ENCODE data around the gene ZBTB20. TPM values are rescaled to one million over a fixed set of nuclear protein-coding genes. Genes with fewer than 3 reads are reported as not detected.

The ZBTB20 gene
- total RNA-seq, 1 donor from 2014 or later, result 91.2 TPM

- DNase-seq (no peak), ATAC-seq (ENCODE audit: low read depth) (no peak)
- intact Hi-C loops (cut with micrococcal nuclease), result no loop called here
- ChIA-PET POLR2A (no interaction called here), CTCF (no interaction called here)
- H3K27ac Mint-ChIP-seq, result no peak overlapping the region
- no peaks in the 10 kb centered on the region for H3K27me3 Mint-ChIP-seq
- H3K4me3 Mint-ChIP-seq, result no peak overlapping the region
- no peaks in the 10 kb centered on the region for H3K9me3 Mint-ChIP-seq
- H3K36me3 Mint-ChIP-seq (ENCODE audit: low read depth), result peaks cover 9% of the 10 kb centered on the region
- no peak for TF ChIP-seq CTCF (IDR thresholded peaks at IDR 0.05)
- peaks cover 20% of the 10 kb centered on the region for H3K4me1 Mint-ChIP-seq
Measured at GRCh38 chr3:114873591-114873990, 273.5 kb downstream of the ZBTB20 start.

DNA sequence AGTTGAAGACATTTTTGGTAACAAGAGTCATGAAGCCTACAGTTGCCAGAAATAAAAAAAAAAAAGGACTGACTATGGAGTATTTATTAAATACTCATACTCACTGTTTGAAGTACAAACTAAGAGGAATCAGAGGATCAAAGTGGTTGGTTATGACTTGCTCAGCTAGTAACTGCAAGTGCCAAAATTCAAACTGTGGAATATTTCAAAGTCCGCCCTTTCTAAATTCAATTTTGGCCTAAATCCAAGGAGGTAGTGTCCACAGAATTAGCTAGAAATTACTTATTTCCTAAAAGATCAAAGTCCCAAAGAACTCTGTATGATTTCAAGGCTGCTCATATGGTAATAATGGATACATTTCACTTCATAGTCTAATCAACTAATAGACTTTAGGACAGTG is 274.5 kb downstream of the ZBTB20 start:
- POLR2A ChIA-PET, result no interaction called here
- CTCF ChIA-PET, result interaction anchor here (0.7 kb wide), 1 partner anchor 811 kb away, joined by 3 read pairs; no protein-coding TSS in a partner anchor
- ATAC-seq (ENCODE audit: low read depth), result no peak
- Mint-ChIP-seq H3K27ac (no peak overlapping the region), H3K4me3 (no peak overlapping the region), H3K9me3 (no peaks in the 10 kb centered on the region), H3K36me3 (ENCODE audit: low read depth) (peaks cover 2% of the 10 kb centered on the region), H3K27me3 (no peaks in the 10 kb centered on the region), H3K4me1 (peaks cover 20% of the 10 kb centered on the region)
- TF ChIP-seq CTCF (IDR thresholded peaks at IDR 0.05), result no peak
- intact Hi-C loops (cut with micrococcal nuclease), result no loop called here
- DNase-seq, result no peak

DNA sequence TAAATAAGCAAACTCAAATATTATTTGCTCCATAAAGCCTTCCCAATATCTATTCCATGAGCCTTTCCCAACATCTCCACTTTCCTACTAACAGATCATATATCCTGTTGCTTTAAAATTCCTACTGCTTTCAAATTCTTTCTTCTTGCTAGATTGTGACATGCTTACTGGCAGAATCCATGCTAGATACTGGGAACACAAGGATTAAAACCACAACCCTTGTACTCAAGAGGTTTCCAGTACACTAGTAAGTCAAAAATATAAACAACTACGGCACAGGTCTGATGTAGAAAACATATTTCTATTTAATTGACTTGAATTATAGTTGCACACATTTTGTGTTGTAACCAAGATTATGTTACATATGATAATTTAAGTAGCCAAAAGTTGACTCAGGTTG is 275.0 kb downstream of the ZBTB20 start:
- H3K4me1 Mint-ChIP-seq, result peaks cover 20% of the 10 kb centered on the region
- H3K27ac Mint-ChIP-seq, result no peak overlapping the region
- intact Hi-C loops (cut with micrococcal nuclease), result no loop called here
- no peak for TF ChIP-seq CTCF (IDR thresholded peaks at IDR 0.05)
- DNase-seq (no peak), ATAC-seq (ENCODE audit: low read depth) (no peak)
- H3K4me3 Mint-ChIP-seq, result no peak overlapping the region
- no peaks in the 10 kb centered on the region for H3K27me3 Mint-ChIP-seq
- H3K36me3 Mint-ChIP-seq (ENCODE audit: low read depth), result peaks cover 2% of the 10 kb centered on the region
- ChIA-PET CTCF (no interaction called here), POLR2A (no interaction called here)
- no peaks in the 10 kb centered on the region for H3K9me3 Mint-ChIP-seq

- no peaks in the 10 kb centered on the region for H3K27me3 Mint-ChIP-seq
- no peak for DNase-seq
- no peaks in the 10 kb centered on the region for H3K9me3 Mint-ChIP-seq
- H3K36me3 Mint-ChIP-seq (ENCODE audit: low read depth), result no peaks in the 10 kb centered on the region
- no peak for TF ChIP-seq CTCF (IDR thresholded peaks at IDR 0.05)
- H3K4me3 Mint-ChIP-seq, result no peak overlapping the region
- intact Hi-C loops (cut with micrococcal nuclease), result no loop called here
- CTCF ChIA-PET, result no interaction called here
- peaks cover 26% of the 10 kb centered on the region for H3K4me1 Mint-ChIP-seq
- H3K27ac Mint-ChIP-seq, result no peak overlapping the region
- ATAC-seq (ENCODE audit: low read depth), result no peak
- POLR2A ChIA-PET, result no interaction called here
Measured at GRCh38 chr3:114867835-114868503, 279.1 kb downstream of the ZBTB20 start.

DNA sequence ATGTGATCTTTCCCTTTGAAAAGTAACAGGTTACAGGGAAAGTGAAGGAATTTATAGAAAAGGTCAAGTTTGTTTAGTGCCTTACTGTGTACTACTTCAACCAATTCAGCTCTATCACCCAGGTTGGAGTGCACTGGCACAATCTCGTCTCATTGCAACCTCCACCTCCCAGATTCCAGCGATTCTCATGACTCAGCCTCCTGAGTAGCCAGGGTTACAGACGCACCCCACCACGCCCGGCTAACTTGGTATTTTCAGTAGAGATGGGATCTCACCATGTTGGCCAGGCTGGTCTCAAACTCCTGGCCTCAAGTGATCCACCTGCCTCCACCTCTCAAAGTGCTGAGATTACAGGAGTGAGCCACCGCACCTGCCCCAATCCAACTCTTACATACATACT is 279.7 kb downstream of the ZBTB20 start:
- ChIA-PET POLR2A (no interaction called here), CTCF (no interaction called here)
- no peak for DNase-seq
- H3K27me3 Mint-ChIP-seq, result no peaks in the 10 kb centered on the region
- no peaks in the 10 kb centered on the region for H3K9me3 Mint-ChIP-seq
- peaks cover 23% of the 10 kb centered on the region for H3K4me1 Mint-ChIP-seq
- intact Hi-C loops (cut with micrococcal nuclease), result no loop called here
- H3K36me3 Mint-ChIP-seq (ENCODE audit: low read depth), result peaks cover 2% of the 10 kb centered on the region
- H3K4me3 Mint-ChIP-seq, result no peak overlapping the region
- ATAC-seq (ENCODE audit: low read depth), result no peak
- no peak for TF ChIP-seq CTCF (IDR thresholded peaks at IDR 0.05)
- no peak overlapping the region for H3K27ac Mint-ChIP-seq
